Endothelial cell of umbilical vein (primary cell): Measurements from ENCODE around the gene DPEP3. TPM values are rescaled to one million over a fixed set of nuclear protein-coding genes. Genes with fewer than 3 reads are reported as not detected.

Experiments used
- BruUV-seq: library from RNA; stranded (reverse); fragments of 400-500 nt; replicated peaks from 2 replicates; lab custom pipeline; 2021; lab: Mats Ljungman, UMichigan
- CTCF ChIA-PET: fragments of 300-600, 350-600 bp; sonication (Branson Sonifier 250); formaldehyde crosslinking; loops from one replicate; lab custom pipeline; 2021; ENCODE audit warnings: antibody characterized with exemption, inconsistent platforms; lab: Charles Lee
- POLR2A ChIA-PET: fragments of 300-600, 350-600 bp; sonication (Branson Sonifier 250); formaldehyde crosslinking; loops from one replicate; lab custom pipeline; 2021; ENCODE audit warnings: antibody characterized with exemption, inconsistent platforms; lab: Charles Lee
- DNase-seq: peaks from one replicate; pipeline ENCODE4 v3.0.0-alpha.2; 2011; ENCODE audit warnings: low read depth, low spot score
- FAIRE-seq: peaks from 2 replicates; lab custom pipeline; 2011; peaks lifted over from hg19 to GRCh38; lab: Jason Lieb, UNC
- H2AFZ ChIP-seq: 2 replicates; pipeline ENCODE4 v1.6.0; 2012; ENCODE audit warnings: low read depth, low read length, control low read depth, inconsistent platforms
- H3K27ac ChIP-seq: 2 replicates; pipeline ENCODE4 v1.5.1; 2011; ENCODE audit warnings: low read depth, mild to moderate bottlenecking, control low read depth, low read length, moderate library complexity; ENCODE audit not compliant: insufficient read depth
- H3K27me3 ChIP-seq, 2 experiments: 2 replicates each; pipeline versions ENCODE4 v1.6.0 to v1.6.1; 2011; ENCODE audit warnings: low read length in 2 of 2, mixed read lengths in 1 of 2; ENCODE audit not compliant: control insufficient read depth in 2 of 2, insufficient read depth in 2 of 2
- H3K36me3 ChIP-seq, 2 experiments: 2 replicates in 1 of 2; 3 replicates in 1 of 2; pipeline ENCODE4 v1.5.1; 2011; ENCODE audit warnings: low read length in 2 of 2, mild to moderate bottlenecking in 1 of 2, moderate library complexity in 1 of 2; ENCODE audit not compliant: control insufficient read depth in 2 of 2, insufficient read depth in 2 of 2; ENCODE audit errors: extremely low read depth in 1 of 2
- H3K4me1 ChIP-seq: 3 replicates; pipeline ENCODE4 v1.5.1; 2011; ENCODE audit warnings: mild to moderate bottlenecking, low read length; ENCODE audit not compliant: control insufficient read depth, insufficient read depth; ENCODE audit errors: extremely low read depth
- H3K4me2 ChIP-seq: 2 replicates; pipeline ENCODE4 v1.6.1; 2011; ENCODE audit warnings: low read length, control low read depth, mixed read lengths; ENCODE audit not compliant: insufficient read depth
- H3K4me3 ChIP-seq, 3 experiments: fragments of 200-600 bp in 1 of 3; sonication (generic), shearing (Covaris generic) in 1 of 3; replicated peaks in 1 of 3; 2 replicates each; pipeline ENCODE4 v1.5.1; 2011 to 2016; ENCODE audit warnings: control low read depth in 3 of 3, low read length in 3 of 3, mild to moderate bottlenecking in 2 of 3, inconsistent platforms in 1 of 3, low read depth in 1 of 3, moderate library complexity in 1 of 3; ENCODE audit not compliant: insufficient read depth in 1 of 3
- H3K79me2 ChIP-seq: 2 replicates; pipeline ENCODE4 v1.6.0; 2012; ENCODE audit warnings: low read length, inconsistent platforms; ENCODE audit not compliant: control insufficient read depth, insufficient read depth
- H3K9ac ChIP-seq: replicated peaks from 2 replicates; pipeline ENCODE3; 2011; ENCODE audit warnings: low read length, control low read depth; ENCODE audit not compliant: insufficient read depth; ENCODE audit errors: extremely low read depth
- H3K9me1 ChIP-seq: replicated peaks from 3 replicates; pipeline ENCODE4 v1.6.0; 2011; ENCODE audit warnings: mild to moderate bottlenecking, low read length; ENCODE audit not compliant: control insufficient read depth, insufficient read depth; ENCODE audit errors: extremely low read depth
- H3K9me3 ChIP-seq: replicated peaks from 2 replicates; pipeline ENCODE4 v1.5.1; 2012; ENCODE audit warnings: low read length, inconsistent platforms; ENCODE audit not compliant: control insufficient read depth, insufficient read depth
- H4K20me1 ChIP-seq: replicated peaks from 2 replicates; pipeline ENCODE3; 2011; ENCODE audit warnings: mild to moderate bottlenecking, low read length; ENCODE audit not compliant: control insufficient read depth, insufficient read depth; ENCODE audit errors: extremely low read depth
- EZH2 ChIP-seq: IDR thresholded peaks from 2 replicates; pipeline ENCODE4 v1.6.1; 2012; ENCODE audit warnings: borderline replicate concordance, low read depth, mild to moderate bottlenecking, moderate library complexity, low read length, inconsistent platforms; ENCODE audit not compliant: severe bottlenecking
- FOS ChIP-seq: IDR thresholded peaks from 2 replicates; pipeline ENCODE4 v1.6.1; 2011; ENCODE audit warnings: mild to moderate bottlenecking, low read length, moderate library complexity, borderline replicate concordance; ENCODE audit not compliant: insufficient read depth
- GATA2 ChIP-seq: IDR thresholded peaks from 2 replicates; pipeline ENCODE4 v1.7.0; 2011; ENCODE audit warnings: low read depth, mild to moderate bottlenecking, moderate library complexity, mixed read lengths, low read length; ENCODE audit not compliant: insufficient read length, insufficient read depth
- JUN ChIP-seq: IDR thresholded peaks from 2 replicates; pipeline ENCODE4 v1.6.1; 2011; ENCODE audit warnings: borderline replicate concordance, low read depth; ENCODE audit not compliant: insufficient read length, insufficient read depth
- MAX ChIP-seq: IDR thresholded peaks from 2 replicates; pipeline ENCODE4 v1.6.1; 2011; ENCODE audit not compliant: insufficient read depth, insufficient read length
- MYC ChIP-seq: IDR thresholded peaks from one replicate; pipeline ENCODE4 v1.6.1; 2011; ENCODE audit warnings: mild to moderate bottlenecking, low read depth, low read length
- POLR2A ChIP-seq: IDR thresholded peaks from 2 replicates; pipeline ENCODE4 v1.6.1; 2012; ENCODE audit warnings: low read depth, mild to moderate bottlenecking, control low read depth, low read length
- POLR2AphosphoS5 ChIP-seq: IDR thresholded peaks from 2 replicates; pipeline ENCODE4 v1.6.1; 2012; ENCODE audit warnings: low read depth, mild to moderate bottlenecking, control low read depth, low read length, moderate library complexity; ENCODE audit not compliant: insufficient read depth
- dilution Hi-C: fragments of 300-500 bp; cut with MboI; formaldehyde crosslinking; loops from one replicate; pipeline ENCODE4 v1.15.0; 2019; ENCODE audit warnings: low sequenced_read_pairs; ENCODE audit not compliant: extremely low pct_ligation_motif_present
- intact Hi-C: fragments of 100-400 bp; cut with micrococcal nuclease; formaldehyde crosslinking; loops from one replicate; pipeline ENCODE4 v1.10.0; 2022
- polyA plus RNA-seq, 4 experiments: library from polyadenylated mRNA; depleted of rRNA in 3 of 4; stranded (reverse) in 3 of 4; unstranded in 1 of 4; fragments of >200 nt; gene quantifications; 2 replicates each; pipeline versions ENCODE4 v1.2.1 to v1.2.3, GENCODE V29; 2011 to 2012; ENCODE audit warnings: missing spikeins in 1 of 4
- total RNA-seq: library from RNA; stranded (reverse); gene quantifications from 2 replicates; pipeline ENCODE4 v1.2.3, GENCODE V29; 2021
- TF ChIP-seq, protein P1 (sequence below), 2 donors: IDR thresholded peaks; 1 replicate in 1 of 2; 2 replicates in 1 of 2; pipeline ENCODE4 v1.5.1; 2011; ENCODE audit warnings: low read length in 2 of 2, mild to moderate bottlenecking in 2 of 2, moderate library complexity in 2 of 2, control low read depth in 1 of 2, inconsistent platforms in 1 of 2, low read depth in 1 of 2; ENCODE audit not compliant: insufficient read depth in 1 of 2; ENCODE audit errors: extremely low read depth in 1 of 2

The DPEP3 gene
- total and polyA plus RNA-seq, 2 donors (not counting 3 experiments of a cell fraction or from before 2014, with no cell fraction given) = 0.06 TPM; not detected in 1

GRCh38 chr16:67954421-67955196 is 25.7 kb downstream of the DPEP3 start:
- Histone ChIP-seq H3K9ac (no peak overlapping the region), H3K4me1 (no peaks in the 10 kb centered on the region), H3K27me3 (no peaks in the 10 kb centered on the region), H3K9me3 (no peaks in the 10 kb centered on the region), H3K4me3 (no peak overlapping the region), H2AFZ (no peak overlapping the region), H3K27ac (no peak overlapping the region), H4K20me1 (no peaks in the 10 kb centered on the region), H3K79me2 (no peaks in the 10 kb centered on the region), H3K36me3 (peaks cover 13 to 58% of the 10 kb centered on the region in 2 experiments), H3K4me2 (no peak overlapping the region), H3K9me1 (no peaks in the 10 kb centered on the region)
- ChIA-PET POLR2A (no interaction called here), CTCF (no interaction called here)
- BruUV-seq = no TSS peak
- TF ChIP-seq POLR2AphosphoS5 (no peak), MYC (no peak), FOS (no peak), EZH2 (no peak), POLR2A (no peak), MAX (no peak), GATA2 (no peak), JUN (no peak)
- TF ChIP-seq, protein P1, sequence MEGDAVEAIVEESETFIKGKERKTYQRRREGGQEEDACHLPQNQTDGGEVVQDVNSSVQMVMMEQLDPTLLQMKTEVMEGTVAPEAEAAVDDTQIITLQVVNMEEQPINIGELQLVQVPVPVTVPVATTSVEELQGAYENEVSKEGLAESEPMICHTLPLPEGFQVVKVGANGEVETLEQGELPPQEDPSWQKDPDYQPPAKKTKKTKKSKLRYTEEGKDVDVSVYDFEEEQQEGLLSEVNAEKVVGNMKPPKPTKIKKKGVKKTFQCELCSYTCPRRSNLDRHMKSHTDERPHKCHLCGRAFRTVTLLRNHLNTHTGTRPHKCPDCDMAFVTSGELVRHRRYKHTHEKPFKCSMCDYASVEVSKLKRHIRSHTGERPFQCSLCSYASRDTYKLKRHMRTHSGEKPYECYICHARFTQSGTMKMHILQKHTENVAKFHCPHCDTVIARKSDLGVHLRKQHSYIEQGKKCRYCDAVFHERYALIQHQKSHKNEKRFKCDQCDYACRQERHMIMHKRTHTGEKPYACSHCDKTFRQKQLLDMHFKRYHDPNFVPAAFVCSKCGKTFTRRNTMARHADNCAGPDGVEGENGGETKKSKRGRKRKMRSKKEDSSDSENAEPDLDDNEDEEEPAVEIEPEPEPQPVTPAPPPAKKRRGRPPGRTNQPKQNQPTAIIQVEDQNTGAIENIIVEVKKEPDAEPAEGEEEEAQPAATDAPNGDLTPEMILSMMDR (IDR thresholded peaks at IDR 0.05; ENCODE audit: extremely low read depth in 1 of 2, insufficient read depth in 1 of 2, low read depth in 1 of 2, low read length in 2 of 2) = no peak
- no peak for DNase-seq
- FAIRE-seq = no peak
- intact Hi-C loops = no loop called here
- dilution Hi-C loops = no loop called here
